ENCODE measurements around the gene TBX21.
A peak's percentile ranks its signal among the peaks of the same experiment; 100 is the strongest.

The TBX21 gene

DNA sequence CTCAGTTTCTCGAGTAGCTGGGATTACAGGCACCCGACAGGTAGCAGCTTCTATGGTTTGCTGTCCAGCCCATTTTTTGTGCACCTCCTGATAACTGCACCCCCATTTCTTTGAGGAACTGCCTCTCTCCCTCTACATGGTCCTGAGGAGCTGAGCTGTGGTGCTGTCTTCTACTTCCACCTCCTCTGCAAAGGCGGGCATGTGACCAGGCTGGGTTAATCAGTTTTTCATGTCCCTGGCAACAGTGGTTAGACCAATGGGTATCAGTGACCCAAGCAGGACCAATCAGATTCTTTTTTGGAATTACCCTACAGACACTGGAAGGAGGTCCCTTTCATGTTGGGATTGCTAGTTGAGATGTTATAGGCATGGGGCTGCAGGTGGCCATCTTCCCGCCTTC, 41.3 kb downstream of the TBX21 start:
- DNase-seq (ENCODE audit: low read depth in 2 of 2) = no peak

DNA sequence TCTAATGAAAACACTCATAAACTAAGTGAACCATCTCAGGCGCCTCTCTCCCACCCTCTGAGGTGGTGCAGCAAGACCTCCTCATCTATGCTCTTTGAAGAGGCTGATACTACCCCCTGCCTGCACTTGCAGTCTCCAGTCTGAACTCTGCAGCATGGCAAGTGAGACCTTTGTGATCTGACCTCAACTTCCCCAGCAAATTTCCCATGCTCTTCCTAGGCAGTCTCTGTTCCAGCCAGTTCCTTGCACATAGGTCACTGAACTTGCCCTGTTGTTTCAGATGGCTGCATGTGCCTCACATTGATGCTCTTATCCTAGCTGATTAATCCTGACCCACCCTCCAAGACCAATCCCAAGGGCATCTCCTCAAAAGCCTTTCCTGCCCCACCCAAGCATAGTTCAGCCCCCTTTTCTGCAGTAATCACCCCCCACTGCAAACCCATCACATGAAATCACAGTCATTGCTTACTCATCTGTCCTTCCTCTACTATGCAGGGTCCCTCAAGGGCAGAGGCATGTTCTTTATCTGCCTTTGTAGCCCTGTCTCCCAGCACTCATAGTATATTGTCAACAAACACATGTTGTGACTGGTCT, 42.0 kb downstream of the TBX21 start:
- DNase-seq (ENCODE audit: low read depth in 2 of 2) = no peak

DNA sequence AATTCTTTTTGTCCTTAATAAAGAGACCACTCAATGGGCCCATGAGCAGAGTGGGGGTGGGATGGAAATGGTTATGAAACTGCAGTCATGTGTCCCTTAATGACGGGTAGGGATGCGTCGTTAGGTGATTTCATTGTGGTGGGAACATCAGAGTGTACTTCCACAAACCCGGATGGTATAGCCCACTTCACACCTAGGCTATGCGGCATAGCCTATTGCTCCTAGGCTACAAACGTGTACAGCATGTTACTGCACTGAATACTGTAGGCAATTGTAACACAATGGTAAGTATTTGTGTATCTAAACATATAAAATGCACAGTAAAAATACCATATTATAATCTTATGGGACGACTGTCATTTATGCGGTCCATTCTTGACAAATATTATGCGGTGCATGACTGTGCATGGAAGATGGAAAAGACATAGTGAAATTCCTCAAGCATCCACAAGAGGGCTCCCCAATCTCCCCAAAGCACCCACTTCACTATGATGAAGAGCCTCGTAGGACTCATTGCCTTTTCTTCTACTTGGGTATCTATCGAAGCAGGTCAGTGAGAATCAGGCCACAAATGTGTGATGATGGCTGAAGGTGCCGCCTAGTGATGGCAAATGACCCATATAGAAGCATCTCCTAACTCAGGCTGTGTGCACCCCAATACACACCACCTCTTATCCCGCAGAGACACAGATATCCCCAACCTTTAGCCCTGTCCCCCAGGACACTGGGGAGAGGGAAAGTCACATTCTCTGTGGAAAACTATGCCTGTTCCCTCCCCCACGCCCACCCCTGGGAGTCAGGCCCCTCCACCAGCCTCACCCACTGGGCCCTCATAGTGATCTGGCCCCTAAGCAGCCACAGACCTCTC, 43.5 kb downstream of the TBX21 start:
- DNase-seq (ENCODE audit: low read depth in 2 of 2) = no peak

DNA sequence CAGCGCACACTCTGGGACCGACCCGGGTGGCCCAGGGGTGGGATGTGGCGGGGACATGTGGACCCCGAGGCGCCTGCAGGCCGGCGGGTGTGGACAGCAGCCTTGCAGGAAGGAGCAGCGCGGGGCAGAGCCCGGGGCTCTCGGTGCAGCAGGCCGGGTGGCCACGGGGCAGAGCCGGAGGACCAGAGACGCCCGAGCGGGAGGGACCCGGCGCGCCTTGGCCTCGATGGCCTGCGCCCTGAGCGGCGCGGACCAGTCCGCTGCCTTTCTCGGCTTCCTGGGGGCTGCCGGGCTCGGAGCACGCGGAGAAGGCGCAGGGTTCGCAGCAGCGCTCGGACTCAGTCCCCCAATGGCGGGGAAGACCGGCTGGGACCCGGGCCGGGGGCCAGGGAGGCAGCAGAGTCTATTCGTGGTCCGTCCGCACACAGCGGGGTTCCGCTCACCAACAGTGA, 45.2 kb downstream of the TBX21 start:
- DNase-seq (ENCODE audit: low read depth in 2 of 2) = no peak

DNA sequence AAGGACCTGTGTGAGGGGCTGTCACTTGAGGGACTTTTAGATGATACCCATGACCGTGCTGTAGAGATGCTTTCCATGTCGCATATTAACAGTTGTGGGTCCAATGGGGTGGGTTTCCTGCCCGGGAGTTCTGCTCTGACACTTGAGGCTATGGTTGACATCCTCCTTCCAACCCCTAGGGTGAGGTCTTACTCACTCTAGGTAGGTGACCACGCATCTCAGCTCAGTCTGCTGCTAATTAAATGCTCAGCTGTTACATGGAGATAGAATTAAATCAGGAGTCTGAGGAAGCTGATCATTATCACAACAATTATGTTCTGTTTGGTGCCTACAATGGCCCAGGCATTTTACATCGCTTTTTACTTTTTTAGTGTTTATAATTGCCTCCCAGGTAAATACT, 48.4 kb downstream of the TBX21 start:
- no peak for DNase-seq (ENCODE audit: low read depth in 2 of 2)

DNA sequence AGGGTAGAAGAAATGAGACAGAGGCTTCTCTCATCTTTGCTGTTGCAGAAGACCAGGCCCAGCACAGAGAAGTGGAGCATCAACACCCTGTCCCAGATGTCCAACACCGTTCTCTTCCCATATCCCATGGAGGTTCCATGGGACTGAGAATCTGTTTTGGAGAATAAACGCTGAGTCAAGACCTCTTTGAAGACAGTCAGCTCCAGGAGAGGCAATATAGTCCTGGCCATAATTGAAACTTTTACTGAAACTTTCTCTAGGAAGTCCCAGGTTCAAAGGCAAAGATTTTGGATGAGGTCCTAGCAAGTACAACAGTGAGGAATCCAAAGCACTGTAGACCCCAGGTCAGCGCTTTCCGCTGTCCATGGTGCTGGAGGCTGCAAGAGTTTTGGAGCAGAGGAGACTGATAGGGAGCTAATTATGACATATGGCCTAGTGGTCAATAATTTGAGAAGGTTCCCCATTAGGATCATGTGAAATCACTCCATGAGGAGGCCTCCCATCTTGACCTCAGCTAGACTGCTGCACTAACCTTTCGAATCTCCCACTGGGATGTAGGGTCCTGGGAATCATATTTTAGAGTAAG, 52.6 kb downstream of the TBX21 start:
- DNase-seq (ENCODE audit: low read depth in 2 of 2) = no peak

DNA sequence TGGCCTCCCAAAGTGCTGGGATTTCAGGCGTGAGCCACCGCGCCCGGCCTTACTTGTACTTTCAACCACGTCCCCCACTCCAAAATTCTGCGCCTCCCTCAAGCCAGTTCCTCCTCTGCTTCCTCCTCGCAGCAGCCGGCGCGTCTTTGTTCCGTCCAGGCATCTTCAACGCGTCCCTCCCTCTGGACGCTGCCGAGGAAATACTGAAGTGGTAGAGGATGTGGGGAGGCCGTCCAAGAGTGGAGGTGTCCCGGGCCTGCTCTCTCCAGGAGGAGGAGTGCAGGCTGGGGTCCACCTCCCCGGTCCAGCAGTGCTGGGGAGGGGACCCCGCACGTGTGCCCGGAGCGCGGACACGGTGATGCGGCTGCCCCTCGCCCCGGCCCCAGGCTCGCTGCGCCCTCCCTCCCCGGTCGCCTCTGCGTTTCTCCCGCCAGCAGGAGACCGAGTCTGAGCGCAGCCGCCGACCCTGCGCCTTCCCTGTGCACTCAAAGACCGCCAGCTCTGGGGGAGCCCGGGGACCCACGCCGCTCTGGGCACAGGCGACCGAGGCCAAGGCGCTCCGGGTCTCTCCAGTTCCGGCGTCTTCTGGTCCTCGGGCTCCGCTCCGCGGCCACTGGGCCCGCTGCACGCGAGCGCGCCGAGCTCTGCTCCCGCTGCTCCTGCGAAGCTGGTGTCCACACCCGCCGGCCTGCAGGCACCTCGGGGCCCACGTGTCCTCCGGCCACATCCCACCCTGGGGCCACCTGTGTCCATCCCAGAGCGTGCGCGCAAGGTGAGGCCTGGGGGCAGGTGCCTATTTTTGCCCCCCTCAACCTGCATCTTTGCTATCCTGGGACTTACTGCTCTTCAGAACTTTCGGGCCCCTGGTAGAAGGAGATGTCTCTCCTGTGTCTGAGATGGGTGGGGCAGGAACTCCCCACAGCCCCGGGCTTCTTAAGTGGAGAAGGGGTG, 56.9 kb downstream of the TBX21 start:
- DNase-seq (ENCODE audit: low read depth in 2 of 2) = peak; percentile 9 to 24

DNA sequence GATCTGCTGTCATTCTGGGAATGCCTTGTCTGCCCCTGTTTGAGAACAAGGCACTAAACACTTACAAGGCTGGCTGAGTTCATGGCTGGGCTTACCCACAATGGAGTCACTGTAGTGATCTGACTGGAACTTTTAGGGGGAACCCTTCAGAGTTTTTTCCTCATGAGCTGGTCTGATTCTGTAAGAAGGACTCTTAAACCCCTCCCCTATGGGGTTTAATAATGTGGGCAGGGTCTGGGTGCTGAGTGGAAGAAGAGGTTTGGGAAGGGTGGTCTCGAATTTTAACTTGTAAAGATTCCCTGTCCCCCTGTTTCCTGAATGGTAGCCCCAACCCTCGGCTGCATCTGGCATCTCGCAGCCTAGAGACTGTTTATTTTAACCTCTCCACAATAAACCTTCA, 58.0 kb downstream of the TBX21 start:
- no peak for DNase-seq (ENCODE audit: low read depth in 2 of 2)

DNA sequence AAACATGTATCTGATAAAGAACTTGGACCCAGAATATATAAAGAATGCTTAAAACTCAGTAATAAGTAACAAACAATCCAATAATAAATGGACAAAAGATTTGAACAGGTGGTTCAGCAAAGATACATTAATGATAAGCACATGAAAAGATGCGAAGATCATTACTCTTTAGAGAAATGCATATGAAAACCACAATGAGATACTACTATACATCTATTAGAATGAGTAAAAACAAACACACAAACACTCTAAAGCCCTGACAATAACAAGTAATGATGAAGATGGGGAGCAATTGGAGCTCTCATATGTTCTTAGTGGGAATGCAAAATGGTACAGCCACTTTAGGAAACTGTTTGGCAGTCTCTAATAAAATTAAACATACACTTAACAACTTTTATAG, 59.4 kb downstream of the TBX21 start:
- DNase-seq (ENCODE audit: low read depth in 2 of 2) = no peak

DNA sequence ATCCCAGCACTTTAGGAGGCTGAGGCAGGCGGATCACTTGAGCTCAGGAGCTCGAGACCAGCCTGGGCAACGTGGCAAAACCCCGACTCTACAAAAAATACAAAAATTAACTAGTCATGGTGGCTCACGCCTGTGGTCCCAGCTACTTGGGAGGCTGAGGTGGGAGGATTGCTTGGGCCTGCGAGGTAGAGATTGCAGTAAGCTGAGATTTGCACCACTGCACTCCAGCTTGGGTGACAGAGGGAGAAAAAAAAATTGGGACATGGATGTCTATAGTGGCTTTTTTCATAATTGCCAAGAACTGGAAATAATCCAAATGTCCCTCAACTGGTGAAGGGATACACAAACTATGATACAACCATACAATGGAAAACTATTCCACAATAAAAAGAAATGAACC, 59.9 kb downstream of the TBX21 start:
- DNase-seq (ENCODE audit: low read depth in 2 of 2) = no peak

Measured in stimulated activated CD8-positive, alpha-beta memory T cell treated with anti-CD3 and anti-CD28 coated beads, Interleukin-2, amount 100 ng/mL, for 1 hour (primary cell).